Caco-2 (cell line): ENCODE measurements around the gene PGBD5. TPM values are rescaled to one million over a fixed set of nuclear protein-coding genes. Genes with fewer than 3 reads are reported as not detected.

Experiments
- BruUV-seq: library from RNA; stranded (reverse); fragments of 400-500 nt; replicated peaks from 2 replicates; lab custom pipeline; 2021; lab: Mats Ljungman, UMichigan
- CTCF ChIA-PET: fragments of 300-600 bp; sonication (Branson Sonifier 250); formaldehyde crosslinking; loops from one replicate; lab custom pipeline; 2022; ENCODE audit warnings: antibody characterized with exemption; lab: Charles Lee
- POLR2A ChIA-PET: fragments of 300-600 bp; sonication (Branson Sonifier 250); formaldehyde crosslinking; loops from one replicate; lab custom pipeline; 2022; ENCODE audit warnings: antibody characterized with exemption; lab: Charles Lee
- DNase-seq, 2 experiments: peaks; one replicate each; pipeline versions ENCODE4 v3.0.0 to v3.0.0-alpha.2; 2020 to 2022
- H3K27me3 ChIP-seq: replicated peaks from 2 replicates; pipeline ENCODE4 v1.6.0; 2011; ENCODE audit warnings: low read length; ENCODE audit not compliant: control insufficient read depth, insufficient read depth
- H3K36me3 ChIP-seq: 2 replicates; pipeline ENCODE4 v1.5.1; 2011; ENCODE audit warnings: low read length; ENCODE audit not compliant: control insufficient read depth, insufficient read depth
- H3K4me1 ChIP-seq: fragments of 250-450 bp; sonication (Bioruptor Pico); 2 replicates; pipeline ENCODE4 v1.5.1; 2020; ENCODE audit warnings: mild to moderate bottlenecking
- H3K4me3 ChIP-seq: 2 replicates; pipeline ENCODE4 v1.5.1; 2011; ENCODE audit warnings: low read depth, mild to moderate bottlenecking, control low read depth, low read length
- H3K9me3 ChIP-seq: fragments of 250-450 bp; sonication (Bioruptor Pico); 2 replicates; pipeline ENCODE4 v1.5.1; 2020; ENCODE audit warnings: mild to moderate bottlenecking, moderate library complexity
- H3K27ac Mint-ChIP-seq: one replicate; pipeline ENCODE4 v1.8.0; 2022; ENCODE audit warnings: mixed read lengths; ENCODE audit not compliant: unreplicated experiment
- H3K27me3 Mint-ChIP-seq: one replicate; pipeline ENCODE4 v1.8.0; 2022; ENCODE audit warnings: mixed read lengths; ENCODE audit not compliant: insufficient read depth, unreplicated experiment
- H3K36me3 Mint-ChIP-seq: one replicate; pipeline ENCODE4 v1.8.0; 2022; ENCODE audit warnings: mild to moderate bottlenecking, mixed read lengths; ENCODE audit not compliant: insufficient read depth, unreplicated experiment
- H3K4me1 Mint-ChIP-seq: one replicate; pipeline ENCODE4 v1.8.0; 2022; ENCODE audit warnings: low read depth, mixed read lengths; ENCODE audit not compliant: unreplicated experiment
- H3K4me3 Mint-ChIP-seq: one replicate; pipeline ENCODE4 v1.8.0; 2022; ENCODE audit warnings: mild to moderate bottlenecking, moderate library complexity, mixed read lengths; ENCODE audit not compliant: unreplicated experiment
- H3K9me3 Mint-ChIP-seq: one replicate; pipeline ENCODE4 v1.8.0; 2022; ENCODE audit warnings: mixed read lengths; ENCODE audit not compliant: unreplicated experiment
- CTCF ChIP-seq, 2 experiments: fragments of 200-600 bp in 1 of 2; IDR thresholded peaks; 1 replicate in 1 of 2; 2 replicates in 1 of 2; pipeline versions ENCODE4 v1.5.1 to v1.8.0; 2011 to 2022; ENCODE audit warnings: antibody characterized with exemption in 1 of 2, control low read depth in 1 of 2, inconsistent platforms in 1 of 2, low read depth in 1 of 2, low read length in 1 of 2, mild to moderate bottlenecking in 1 of 2, moderate library complexity in 1 of 2; ENCODE audit not compliant: insufficient read depth in 1 of 2, severe bottlenecking in 1 of 2, unreplicated experiment in 1 of 2
- intact Hi-C: fragments of 100-400 bp; cut with micrococcal nuclease; formaldehyde crosslinking; loops from one replicate; pipeline ENCODE4 v1.10.0; 2022; ENCODE audit not compliant: unreplicated experiment
- total RNA-seq: library from RNA; stranded (reverse); gene quantifications from 2 replicates; pipeline ENCODE4 v1.2.3, GENCODE V29; 2022

The PGBD5 gene
- total RNA-seq, 1 experiment from 2014 or later = 2.4 TPM

GRCh38 chr1:230456478-230456877 is 30.3 kb upstream of the PGBD5 start:
- H3K4me1 ChIP-seq = no peaks in the 10 kb centered on the region
- intact Hi-C loops = no loop called here
- no peak overlapping the region for H3K4me3 ChIP-seq
- POLR2A ChIA-PET = no interaction called here
- no TSS peak for BruUV-seq
- no peaks in the 10 kb centered on the region for H3K9me3 ChIP-seq
- peaks cover 19% of the 10 kb centered on the region for H3K27me3 Mint-ChIP-seq
- no peaks in the 10 kb centered on the region for H3K36me3 Mint-ChIP-seq
- no peaks in the 10 kb centered on the region for H3K36me3 ChIP-seq
- no peak overlapping the region for H3K4me3 Mint-ChIP-seq
- H3K4me1 Mint-ChIP-seq = no peaks in the 10 kb centered on the region
- no peak overlapping the region for H3K27ac Mint-ChIP-seq
- no peak for DNase-seq
- no peak for TF ChIP-seq CTCF (IDR thresholded peaks at IDR 0.05; ENCODE audit: insufficient read depth in 1 of 2, low read depth in 1 of 2, low read length in 1 of 2, severe bottlenecking in 1 of 2, unreplicated experiment in 1 of 2)
- H3K9me3 Mint-ChIP-seq = no peaks in the 10 kb centered on the region
- no peaks in the 10 kb centered on the region; the same call in 1 of the 2 replicates for H3K27me3 ChIP-seq
- CTCF ChIA-PET = no interaction called here

GRCh38 chr1:230455291-230455690 is 29.2 kb upstream of the PGBD5 start:
- Mint-ChIP-seq H3K9me3 (no peaks in the 10 kb centered on the region), H3K27me3 (peaks cover 12% of the 10 kb centered on the region), H3K4me1 (no peaks in the 10 kb centered on the region), H3K27ac (no peak overlapping the region), H3K4me3 (no peak overlapping the region), H3K36me3 (no peaks in the 10 kb centered on the region)
- CTCF ChIA-PET = no interaction called here
- no TSS peak for BruUV-seq
- POLR2A ChIA-PET = no interaction called here
- intact Hi-C loops = no loop called here
- Histone ChIP-seq H3K9me3 (no peaks in the 10 kb centered on the region), H3K4me1 (no peaks in the 10 kb centered on the region), H3K36me3 (no peaks in the 10 kb centered on the region), H3K27me3 (no peaks in the 10 kb centered on the region), H3K4me3 (no peak overlapping the region)
- TF ChIP-seq CTCF (IDR thresholded peaks at IDR 0.05; ENCODE audit: insufficient read depth in 1 of 2, low read depth in 1 of 2, low read length in 1 of 2, severe bottlenecking in 1 of 2, unreplicated experiment in 1 of 2) = no peak
- DNase-seq = no peak

GRCh38 chr1:230453377-230453776 is 27.2 kb upstream of the PGBD5 start:
- Histone ChIP-seq H3K27me3 (no peaks in the 10 kb centered on the region), H3K36me3 (no peaks in the 10 kb centered on the region), H3K4me1 (no peaks in the 10 kb centered on the region), H3K4me3 (no peak overlapping the region), H3K9me3 (no peaks in the 10 kb centered on the region)
- CTCF ChIA-PET = no interaction called here
- peaks cover 14% of the 10 kb centered on the region for H3K27me3 Mint-ChIP-seq
- no peak for TF ChIP-seq CTCF (IDR thresholded peaks at IDR 0.05; ENCODE audit: insufficient read depth in 1 of 2, low read depth in 1 of 2, low read length in 1 of 2, severe bottlenecking in 1 of 2, unreplicated experiment in 1 of 2)
- H3K4me3 Mint-ChIP-seq = no peak overlapping the region
- no peaks in the 10 kb centered on the region for H3K4me1 Mint-ChIP-seq
- DNase-seq = no peak
- intact Hi-C loops = no loop called here
- no peaks in the 10 kb centered on the region for H3K36me3 Mint-ChIP-seq
- no peak overlapping the region for H3K27ac Mint-ChIP-seq
- no TSS peak for BruUV-seq
- POLR2A ChIA-PET = no interaction called here
- H3K9me3 Mint-ChIP-seq = no peaks in the 10 kb centered on the region
